ENCODE data around the gene CLTCL1.

DNA sequence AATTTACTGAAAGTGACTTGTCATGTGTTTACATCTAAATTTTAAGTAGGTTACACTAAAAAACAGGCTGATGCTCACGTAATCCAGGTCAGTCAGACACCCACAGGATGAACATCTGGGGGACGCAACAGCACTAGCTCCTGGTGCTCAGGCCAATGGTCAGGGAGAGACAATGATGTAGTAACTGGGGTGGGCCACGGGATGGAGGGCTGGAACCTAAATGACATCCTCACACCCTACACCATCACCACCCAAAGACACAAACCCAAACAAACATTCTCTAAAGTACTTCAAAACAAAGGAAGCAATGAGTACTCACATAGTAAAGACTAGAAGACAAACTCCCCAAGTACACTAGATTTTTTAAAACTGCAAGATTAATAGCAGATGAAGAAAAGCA lies 59.5 kb downstream of the CLTCL1 start:
- no peak for TF ChIP-seq POLR2A (IDR thresholded peaks at IDR 0.05; ENCODE audit: low read depth, low read length)
- TF ChIP-seq TAF1 (IDR thresholded peaks at IDR 0.05; ENCODE audit: borderline replicate concordance, low read depth, low read length): no peak
- TF ChIP-seq POLR2AphosphoS5 (IDR thresholded peaks at IDR 0.05; ENCODE audit: low read depth, low read length): no peak

Measured in GM12892 (cell line).